ENCODE results near the gene ZC3H7B.
"Not testable (repeated sequence)": the region's sequence is repeated elsewhere in the genome, so short reads cannot be mapped to it uniquely, and the experiment has no call there.

The ZC3H7B gene

DNA sequence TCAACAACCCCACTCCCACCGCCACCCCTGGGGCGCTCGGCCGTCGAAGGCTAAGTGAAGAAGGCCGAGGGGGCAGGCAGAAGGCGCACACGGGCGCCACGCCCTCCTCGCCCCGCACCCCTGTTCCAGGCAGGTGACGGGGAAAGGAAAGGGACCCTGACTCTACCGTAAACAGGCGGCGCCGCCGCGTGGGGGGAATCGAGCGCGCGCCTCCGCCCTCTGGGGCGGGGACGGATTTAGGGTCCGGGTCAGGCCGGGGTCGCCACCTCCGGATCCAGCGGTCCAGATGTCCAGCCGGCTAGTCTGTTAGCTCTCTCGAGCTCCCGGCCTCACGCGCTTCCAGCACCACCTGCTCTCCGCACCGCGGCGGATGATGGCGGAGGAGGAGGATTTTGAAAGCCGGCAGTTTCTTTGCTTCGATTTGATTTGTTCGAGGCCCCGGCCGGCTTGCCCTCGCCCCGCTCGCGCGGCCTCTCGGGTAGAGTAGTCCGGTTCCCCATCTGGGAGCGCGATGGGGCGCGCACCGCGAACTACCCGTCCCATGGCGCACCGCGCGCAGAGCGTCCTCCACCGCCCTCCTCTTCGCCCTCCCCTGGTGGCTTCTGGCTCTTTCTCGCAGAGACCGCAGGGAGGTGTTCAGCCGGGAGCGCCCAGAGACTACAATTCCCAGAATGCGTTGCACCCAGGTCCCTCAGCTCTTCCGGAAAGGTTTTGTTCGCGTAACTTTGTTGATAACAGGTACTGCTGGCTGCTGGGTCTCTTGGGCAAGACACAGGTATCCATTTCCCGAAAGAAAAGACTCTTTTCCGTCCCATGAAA, 15.3 kb upstream of the ZC3H7B start, which contains the start of gene RANGAP1:
Gene RANGAP1 (minus strand): TSS at position 368 of the 819 bp plus-strand sequence. CDS start 5,143 bp downstream, outside the sequence.
- peak; percentile 98 for DNase-seq

DNA sequence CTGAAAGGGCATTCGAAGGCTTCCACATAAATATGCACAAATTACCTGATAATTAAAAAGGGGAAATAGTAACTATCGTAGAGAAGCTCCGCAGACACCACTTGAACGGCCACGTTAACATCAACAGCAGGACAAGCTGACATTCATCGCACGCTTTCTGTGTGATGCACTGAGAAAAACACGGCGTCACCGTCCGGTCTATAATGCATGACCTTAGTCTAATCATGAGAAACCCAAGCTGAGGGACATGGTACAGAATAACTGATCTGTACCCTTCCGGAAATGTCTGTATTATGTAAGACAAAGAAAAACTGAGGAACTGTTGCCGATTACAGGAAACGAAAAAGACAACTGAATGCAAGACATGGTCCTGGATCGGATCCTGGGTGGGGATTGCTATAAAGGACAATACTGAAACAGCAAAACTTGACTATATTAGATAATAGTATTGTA, 14.7 kb upstream of the ZC3H7B start:
- DNase-seq = peak; percentile 53

DNA sequence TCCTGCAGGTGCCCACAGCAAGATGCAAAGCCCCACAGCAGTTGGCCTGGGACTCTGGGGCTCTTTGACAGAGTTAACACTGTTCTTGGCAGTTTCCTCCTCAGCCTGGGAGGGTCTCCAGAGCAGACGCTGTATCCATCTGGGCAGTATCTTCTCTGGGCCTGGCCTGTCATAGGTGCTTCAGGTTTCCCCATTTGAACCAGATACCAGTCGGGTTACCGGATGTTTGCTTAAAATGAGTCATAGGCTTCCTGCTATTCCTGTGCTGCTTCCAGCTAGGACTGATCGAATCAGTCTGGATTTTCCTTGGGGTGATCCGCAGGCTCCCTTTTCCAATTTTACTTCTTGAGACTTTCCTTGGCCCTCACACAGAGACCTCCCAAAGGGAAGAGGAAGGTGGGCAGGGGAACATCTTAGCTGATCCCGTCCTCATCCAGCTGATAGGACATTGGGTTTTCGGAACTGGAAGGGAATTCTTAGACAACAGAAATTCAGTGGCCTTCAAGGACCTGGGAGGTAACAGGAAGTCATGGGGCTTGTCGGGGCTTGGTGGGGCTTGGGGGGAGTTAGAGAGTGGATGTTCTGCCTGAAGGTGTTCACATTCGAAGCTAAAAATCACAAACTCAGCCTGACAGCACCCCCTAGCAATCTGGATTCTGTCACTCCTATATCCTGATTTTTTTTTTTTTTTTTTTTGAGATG, 12.9 kb upstream of the ZC3H7B start:
- DNase-seq = no peak

DNA sequence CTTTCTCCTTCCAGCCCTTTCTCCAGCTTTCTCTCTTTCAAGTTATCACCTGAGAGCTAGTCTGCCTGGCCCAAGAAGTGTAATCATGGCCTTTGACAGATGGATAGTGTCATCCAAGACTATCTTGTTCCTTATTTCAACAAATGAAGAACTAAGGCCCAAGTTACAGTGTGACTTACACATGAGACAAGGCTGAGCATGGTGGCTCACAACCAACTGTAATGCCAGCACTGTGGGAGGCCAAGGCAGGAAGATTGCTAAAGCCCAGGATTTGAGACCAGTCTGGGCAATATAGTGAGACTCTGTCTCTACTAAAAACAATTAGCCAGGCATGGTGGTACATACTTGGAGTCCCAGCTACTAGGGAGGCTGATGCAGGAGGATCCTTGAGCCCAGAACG, 11.7 kb upstream of the ZC3H7B start:
- DNase-seq = no peak

DNA sequence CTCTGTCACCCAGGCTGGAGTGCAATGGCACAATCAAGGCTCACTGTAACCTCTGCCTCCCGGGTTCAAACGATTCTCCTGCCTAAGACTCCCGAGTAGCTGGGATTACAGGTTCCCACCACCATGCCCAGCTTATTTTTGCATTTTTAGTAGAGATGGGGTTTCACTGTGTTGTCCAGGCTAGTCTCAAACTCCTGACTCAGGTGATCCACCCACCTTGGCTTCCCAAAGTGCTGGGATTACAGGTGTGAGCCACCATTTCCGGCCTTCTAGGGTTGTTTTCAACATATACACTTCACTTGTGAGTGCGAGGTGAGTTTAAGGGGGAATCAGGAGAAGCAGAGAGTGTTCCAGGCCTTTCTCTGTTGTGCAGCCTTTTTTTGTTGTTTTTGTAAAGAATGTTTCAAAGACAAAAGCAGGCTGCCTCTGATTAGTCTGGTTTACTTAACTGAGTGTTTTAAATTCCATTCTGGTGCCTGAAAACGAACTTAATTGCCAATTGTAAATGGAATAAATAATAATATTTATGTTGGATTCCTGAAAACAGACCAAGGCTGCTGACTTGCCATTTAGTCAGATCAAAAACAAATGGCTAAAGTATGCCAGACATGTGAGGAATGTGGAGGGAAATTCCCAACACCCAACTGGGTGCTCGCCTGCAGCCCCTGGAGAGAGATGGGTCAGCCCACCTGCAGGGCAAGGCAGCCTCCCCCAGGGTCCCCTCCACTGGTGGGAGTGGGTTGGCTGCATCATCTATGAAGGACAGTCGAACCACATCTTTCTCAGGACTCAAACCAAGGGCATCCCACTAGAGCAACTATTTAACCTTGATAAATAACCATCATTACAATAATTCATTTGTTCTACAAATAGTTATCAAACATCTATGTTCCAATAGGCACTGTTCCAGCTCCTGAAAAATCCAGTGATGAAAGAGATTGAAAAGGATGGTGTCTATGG, 10.8 kb upstream of the ZC3H7B start:
- no peak for DNase-seq

DNA sequence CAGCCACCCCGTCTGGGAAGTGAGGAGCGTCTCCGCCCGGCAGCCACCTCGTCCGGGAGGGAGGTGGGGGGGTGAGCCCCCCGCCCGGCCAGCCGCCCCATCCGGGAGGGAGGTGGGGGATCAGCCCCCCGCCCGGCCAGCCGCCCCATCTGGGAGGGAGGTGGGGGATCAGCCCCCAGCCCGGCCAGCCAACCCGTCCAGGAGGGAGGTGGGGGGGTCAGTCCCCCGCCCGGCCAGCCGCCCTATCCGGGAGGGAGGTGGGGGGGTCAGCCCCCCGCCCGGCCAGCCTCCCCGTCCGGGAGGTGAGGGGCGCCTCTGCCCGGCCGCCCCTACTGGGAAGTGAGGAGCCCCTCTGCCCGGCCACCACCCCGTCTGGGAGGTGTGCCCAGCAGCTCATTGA, 6.5 kb upstream of the ZC3H7B start:
- DNase-seq = not testable (repeated sequence)

DNA sequence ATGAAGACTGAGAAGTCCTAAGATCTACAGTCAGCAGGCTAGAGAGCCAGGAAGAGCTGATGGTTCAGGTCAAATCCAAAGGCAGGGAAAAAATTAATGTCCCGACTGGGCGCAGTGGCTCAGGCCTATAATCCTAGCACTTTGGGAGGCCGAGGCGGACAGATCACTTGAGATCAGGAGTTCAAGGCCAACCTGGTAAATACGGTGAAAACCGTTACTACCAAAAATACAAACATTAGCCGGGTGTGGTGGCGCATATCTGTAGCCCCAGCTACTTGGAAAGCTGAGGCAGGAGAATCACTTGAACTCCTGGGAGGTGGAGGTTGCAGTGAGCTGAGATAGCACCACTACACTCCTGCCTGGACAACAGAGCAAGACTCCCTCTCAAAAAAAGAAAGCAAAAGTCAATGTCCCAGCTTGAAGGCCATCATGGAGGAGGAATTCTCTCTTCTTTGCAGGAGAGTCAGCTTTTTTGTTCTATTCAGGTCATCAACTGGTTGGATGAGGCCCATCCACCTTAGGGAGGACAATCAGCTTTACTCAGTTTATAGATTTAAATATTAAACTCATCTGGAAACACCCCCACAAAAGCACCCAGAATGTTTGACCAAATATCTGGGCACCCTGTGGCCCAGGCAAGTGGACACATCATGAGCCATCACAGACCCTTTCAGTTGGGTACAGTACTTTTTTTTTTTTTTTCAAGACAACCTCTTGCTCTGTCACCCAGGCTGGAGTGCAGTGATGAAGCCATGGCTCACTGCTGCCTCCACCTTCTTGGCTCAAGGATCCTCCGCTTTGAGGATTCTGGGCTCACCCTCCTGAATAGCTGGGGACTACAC, 4.3 kb upstream of the ZC3H7B start:
- no peak for DNase-seq

DNA sequence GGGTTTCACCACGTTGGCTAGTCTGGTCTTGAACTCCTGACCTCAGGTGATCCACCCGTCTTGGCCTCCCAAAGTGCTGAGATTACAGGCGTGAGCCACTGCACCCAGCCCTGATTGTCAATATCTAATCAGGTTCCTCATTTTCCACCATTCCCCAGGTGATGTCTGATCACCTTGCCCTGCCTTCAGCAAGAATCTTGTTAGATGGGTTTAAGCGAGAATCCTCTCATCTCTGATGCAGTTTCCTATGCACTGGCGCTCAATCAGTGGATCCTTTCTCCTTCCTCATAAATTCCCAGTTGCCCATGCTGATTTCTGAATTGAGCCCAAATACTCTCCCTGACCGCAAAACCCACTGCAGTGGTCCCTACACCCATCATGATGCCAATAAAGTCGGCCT, 664 bp upstream of the ZC3H7B start:
- no peak for DNase-seq

DNA sequence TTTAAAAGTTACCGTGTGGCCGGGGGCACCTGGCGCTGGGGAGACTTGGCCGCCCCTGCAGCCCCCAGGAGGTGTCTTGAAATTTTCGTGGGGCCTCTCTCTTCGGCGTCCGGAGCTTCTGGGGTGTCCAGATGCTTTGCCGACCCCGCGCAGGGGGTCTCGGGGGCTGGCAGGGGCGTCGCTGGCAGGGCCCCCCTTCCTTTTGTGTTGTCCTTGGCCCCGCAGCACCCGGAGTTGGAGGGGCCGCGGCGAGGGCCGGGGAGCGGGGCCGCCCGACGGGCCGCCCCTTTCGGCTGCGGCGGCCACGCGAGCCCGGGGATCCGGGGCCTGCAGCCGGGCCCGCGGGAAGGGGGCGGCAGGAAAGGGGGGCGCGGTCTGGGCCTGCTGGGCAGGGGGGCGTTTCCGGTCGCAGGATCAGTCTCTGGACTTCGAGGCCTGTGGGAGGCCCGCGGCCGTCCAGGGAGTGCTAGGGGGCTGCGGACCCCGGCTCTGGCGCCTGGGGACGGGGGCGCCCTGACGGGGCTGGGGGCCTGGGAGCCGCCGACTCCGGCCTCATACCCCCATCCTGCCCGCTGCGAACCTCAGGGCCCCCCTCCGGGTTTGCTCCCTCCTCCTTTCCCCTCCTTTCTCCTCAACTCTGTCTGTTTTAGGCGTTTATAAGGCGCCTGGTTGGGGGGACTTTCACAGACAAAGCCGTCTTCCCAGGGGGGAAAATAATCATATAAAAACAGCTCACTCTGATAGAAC, 869 bp downstream of the ZC3H7B start:
- DNase-seq = no peak

DNA sequence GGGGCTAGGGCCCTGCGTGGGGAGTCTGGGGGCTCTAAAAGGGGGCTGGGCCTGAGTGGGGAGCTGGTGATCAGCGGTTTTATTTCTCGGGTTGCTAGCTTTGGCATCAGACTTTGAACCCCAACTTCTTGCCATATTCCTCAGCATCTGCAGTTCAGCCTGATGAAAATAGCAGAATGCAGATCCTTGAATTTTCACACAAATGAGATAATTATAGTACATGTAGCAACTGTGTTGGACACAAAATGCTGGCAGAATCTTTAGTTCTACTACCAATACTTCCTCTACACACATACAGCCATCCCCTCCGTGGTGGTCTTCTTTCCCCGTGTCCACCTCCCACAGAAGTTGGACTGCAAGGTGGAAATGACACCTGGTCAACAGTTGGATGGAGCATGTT, 1.5 kb downstream of the ZC3H7B start:
- no peak for DNase-seq

DNA sequence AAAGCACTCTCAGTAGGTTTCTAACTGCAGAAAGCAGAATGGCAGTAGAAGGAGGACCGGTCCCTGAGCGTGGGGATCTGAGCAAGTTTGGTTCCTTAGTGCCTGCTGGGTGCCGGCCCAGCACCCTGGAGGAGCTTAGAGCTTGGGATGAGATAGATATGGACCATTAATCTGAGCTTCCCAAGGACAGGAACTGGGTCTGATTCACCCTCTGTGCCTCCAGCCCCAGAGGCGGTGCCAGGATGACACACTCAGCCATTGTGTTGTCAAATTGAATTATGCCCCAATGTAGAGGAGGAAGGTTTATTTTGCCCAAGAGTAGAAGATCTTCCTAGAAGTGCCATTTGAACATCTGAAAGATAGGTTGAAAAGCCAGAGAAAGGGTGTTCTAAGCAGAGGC, 4.3 kb downstream of the ZC3H7B start:
- no peak for DNase-seq

DNA sequence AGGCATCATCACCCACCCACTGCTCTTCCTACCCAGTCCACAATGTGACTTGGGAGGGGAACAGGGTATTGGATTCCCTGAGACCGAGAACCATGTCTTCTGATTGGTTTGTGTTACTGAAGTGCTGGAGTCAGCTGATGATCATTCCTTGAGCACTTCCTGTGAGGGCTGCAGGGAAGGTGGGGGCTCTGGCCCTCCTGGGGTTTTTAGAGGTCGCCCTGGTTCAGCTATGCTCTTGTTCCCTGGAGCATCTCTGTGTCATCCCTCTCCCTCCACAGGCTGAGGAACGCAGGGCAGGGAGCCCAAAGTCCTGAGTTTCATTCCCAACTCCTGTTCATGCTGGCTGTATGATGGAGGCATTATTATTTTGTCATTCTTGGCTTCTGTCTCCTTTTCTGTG, 6.7 kb downstream of the ZC3H7B start:
- DNase-seq = no peak

DNA sequence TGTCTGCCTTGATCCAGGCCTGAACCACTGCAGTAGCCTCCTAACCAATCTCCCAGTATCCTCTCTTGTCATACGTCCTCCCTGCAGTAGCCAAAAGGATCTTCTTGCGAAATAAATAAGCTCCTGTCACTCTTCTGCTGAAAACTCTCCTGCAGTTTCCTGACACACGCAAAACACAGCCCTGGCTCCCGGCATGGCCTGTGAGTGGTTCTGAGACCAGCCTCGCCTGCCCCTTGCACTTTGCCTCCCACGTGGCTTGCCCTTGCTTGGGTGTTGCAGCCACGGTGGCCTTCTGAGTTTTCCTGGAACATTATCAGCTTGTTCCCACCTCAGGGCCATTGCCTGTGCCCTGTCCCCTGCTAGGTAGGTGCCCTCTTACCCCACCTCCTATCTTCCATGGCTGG, 7.2 kb downstream of the ZC3H7B start:
- DNase-seq = no peak

DNA sequence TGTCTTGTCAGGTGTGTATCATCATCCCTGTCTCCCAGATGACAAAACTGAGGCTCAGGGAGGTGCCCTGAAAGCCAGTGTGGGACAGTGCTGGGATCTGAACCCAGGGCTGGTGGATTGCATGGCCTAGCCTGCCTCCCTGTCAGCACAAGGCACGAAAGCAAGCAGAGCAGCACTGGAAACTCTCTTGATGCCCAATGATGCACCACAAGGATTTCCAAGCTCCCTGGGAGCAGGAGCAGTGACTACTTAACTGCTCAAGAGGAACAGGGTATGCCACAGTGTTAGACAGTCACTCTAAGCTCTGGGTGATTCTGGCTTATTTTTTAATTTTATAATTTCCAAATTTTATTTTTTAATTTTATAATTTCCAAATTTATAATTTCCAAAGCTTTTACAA, 9.0 kb downstream of the ZC3H7B start:
- no peak for DNase-seq

DNA sequence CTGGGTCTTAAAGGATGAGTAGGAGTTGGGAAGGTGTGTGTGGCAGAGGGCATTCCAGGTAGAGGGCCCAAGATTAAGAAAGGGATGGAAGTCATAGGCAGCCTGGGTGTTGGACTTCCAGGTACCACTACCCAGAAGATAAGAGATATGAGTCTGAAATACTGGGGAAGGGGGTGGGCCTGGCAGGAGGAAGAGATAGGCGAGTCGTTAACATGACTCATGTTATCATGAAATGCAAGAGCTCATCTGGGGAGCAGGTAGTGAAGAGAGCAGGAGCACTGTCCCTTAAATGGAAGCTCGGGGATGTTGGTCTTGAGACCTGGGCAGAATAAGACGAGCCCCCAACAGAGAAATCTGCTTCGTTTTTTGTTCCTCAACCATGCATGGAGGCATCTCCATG, 10.2 kb downstream of the ZC3H7B start:
- no peak for DNase-seq

DNA sequence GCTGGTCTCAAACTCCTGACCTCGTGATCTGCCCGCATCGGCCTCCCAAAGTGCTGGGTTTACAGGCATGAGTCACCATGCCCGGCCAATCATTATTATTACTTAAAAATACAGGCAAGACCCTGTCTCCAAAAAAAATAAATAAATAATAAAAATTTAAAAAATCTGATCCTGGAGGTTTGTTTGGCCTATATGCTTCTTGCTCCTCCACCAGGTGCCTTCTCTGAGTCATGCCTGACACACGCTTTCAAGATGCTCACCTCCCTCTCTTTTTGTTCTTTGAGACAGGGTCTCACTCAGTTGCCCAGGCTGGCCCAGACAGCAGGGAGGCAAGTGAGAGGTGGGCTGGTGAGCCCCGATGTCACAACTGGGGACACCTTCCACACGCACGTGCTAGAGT, 13.5 kb downstream of the ZC3H7B start:
- no peak for DNase-seq

DNA sequence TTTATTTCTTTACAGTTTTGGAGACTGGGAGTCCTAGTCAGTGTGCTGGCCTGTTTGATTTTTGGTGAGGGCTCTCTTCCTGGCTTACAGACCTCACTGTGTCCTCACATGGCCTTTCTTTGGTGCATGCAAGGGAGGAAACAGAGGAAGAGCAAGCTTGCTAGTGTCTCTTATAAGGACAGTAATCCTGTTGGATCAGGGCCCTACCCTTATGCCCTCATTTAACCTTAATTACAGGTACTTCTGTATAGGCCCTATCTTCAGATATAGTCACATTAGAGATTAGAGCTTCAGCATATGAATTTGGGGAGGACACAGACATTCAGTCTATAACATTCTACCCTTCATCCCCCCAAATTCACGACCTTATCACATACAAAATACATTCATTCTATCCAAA, 14.3 kb downstream of the ZC3H7B start:
- DNase-seq = no peak

DNA sequence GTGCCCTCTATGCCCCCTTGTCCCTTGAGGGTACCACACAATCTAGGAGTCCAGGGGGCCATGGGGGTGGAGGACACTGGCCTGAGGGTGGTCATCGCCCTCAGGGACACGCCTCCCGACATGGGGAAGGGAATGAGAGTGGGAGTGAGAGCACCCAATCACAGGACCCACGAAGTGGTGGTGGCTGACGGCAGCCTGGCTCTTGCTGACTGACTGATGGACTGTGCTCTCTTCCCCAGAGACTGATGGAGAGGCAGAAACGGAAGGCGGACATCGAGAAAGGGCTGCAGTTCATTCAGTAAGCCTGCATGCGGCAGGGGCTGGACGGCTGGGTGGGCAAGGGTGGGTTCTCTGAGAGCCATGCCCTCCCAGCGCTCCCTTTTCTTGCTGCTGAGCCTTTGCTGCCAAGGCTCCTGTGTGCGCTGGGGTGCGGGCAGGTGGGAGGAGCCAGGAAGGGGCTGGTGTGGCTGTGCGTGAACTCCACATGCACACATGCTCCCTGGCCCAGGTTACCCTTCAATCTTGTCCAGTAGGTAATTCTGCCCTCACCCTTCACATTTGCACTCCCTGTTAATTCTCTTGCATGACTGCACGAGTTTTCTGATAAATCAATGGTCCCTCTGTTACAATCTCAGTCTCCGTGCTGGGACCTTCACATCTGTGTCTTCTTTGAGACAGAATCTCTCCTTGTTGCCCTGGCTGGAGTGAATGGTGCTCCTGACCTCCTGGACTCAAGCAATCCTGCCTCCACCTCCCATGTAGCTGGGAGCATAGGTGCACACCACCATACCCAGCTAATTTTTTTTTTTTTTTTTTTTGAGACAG, 19.3 kb downstream of the ZC3H7B start:
- no peak for DNase-seq

DNA sequence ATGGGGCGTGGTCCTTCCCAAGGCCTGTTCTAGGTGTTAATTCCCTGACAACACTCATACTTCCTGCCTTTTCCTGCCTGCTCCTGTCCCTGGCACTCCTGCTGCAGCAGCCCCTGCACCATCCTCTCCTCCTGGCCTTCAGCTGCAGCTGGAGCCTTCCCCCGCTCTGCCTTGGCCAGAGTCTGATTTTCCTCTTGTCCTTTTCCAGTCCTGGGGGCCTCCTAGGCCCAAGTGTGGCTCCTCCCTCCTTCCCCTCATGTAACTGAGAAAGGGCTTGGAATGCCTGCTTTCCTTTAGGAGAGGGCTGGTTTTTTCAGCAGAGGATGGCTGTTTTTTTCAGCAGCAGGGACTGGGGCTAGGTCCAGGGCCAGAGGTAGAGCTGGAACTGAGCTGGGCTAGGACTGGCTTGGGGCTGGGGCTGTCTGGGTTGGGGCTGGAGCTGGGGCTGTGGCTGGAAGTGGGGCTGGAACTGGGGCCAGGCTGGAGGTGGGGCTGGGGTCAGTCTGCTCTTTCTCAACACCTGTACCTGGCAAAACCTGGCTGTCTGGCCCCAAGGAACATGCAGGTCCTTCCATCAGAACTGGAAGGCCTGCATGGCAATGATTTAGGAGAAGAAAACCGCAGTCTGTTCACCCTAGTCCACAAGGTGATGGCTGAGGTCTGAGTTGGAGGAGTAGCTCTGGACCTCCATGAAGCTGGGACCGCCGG, 23.6 kb downstream of the ZC3H7B start:
- DNase-seq = no peak

DNA sequence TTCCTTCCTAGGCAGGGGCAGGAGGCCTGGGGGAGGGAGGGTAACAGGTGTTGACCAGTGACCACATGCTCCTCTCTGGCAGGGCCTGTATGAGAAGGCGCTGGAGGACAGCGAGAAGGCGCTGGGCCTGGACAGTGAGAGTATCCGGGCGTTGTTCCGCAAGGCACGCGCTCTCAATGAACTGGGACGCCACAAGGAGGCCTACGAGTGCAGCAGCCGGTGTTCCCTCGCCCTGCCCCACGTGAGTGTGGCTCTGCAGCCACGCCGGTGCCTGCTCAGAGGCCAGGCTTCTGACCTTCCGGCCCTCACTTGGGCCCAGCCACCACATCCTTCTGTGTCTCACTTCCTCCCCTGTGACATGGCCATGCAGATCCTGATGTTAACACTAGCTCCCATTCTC, 25.8 kb downstream of the ZC3H7B start:
- DNase-seq = no peak

All from stimulated activated naive CD4-positive, alpha-beta T cell treated with Interleukin-2 at 50 U/mL for 16 hours (primary cell).